ENCODE data around the gene ASB7.
"Not testable (repeated sequence)": the region's sequence is repeated elsewhere in the genome, so short reads cannot be mapped to it uniquely, and the experiment has no call there.

ASB7 gene

GRCh38 chr15:100652116-100652515 lies 49.7 kb downstream of the ASB7 start:
- DNase-seq, result no peak

DNA sequence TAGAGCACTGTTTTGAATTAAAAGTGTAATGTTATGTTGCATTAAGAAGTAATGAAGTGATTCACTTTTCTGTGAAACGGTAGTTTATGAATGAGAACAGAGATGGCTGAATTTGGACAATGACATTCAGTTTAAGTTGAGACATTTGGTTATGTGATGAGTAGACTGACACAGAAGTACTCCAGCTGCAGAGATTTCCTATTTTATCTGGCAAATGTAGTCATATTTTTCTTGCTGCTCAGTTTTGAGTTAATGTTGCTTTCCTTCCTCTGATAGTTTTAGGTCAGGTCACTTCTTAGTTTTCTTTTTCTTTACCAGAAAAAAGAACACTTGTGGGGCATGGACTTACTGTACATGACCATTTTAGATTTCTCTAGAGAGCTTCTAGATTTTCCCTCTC lies 51.2 kb downstream of the ASB7 start:
- no peak for DNase-seq

DNA sequence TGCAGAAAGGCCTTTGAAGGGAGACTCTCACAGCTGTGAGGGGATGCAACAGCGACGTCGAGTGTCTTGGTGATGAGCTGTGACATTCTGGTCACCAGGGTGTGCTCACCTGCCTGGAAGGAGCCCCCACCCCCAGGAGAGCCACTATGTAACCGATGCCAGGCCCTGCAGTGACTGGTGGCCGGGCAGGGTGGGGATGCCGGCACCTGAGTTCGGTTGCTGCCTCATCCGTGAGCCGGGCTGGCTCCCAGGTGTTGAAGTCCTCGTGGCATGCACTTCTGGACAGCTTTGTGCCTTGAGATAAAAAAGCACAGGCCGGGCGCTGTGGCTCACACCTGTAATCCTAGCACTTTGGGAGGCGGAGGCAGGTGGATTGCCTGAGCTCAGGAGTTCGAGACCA lies 56.5 kb downstream of the ASB7 start:
- DNase-seq, result no peak

GRCh38 chr15:100661156-100661555 lies 58.8 kb downstream of the ASB7 start:
- DNase-seq, result no peak

DNA sequence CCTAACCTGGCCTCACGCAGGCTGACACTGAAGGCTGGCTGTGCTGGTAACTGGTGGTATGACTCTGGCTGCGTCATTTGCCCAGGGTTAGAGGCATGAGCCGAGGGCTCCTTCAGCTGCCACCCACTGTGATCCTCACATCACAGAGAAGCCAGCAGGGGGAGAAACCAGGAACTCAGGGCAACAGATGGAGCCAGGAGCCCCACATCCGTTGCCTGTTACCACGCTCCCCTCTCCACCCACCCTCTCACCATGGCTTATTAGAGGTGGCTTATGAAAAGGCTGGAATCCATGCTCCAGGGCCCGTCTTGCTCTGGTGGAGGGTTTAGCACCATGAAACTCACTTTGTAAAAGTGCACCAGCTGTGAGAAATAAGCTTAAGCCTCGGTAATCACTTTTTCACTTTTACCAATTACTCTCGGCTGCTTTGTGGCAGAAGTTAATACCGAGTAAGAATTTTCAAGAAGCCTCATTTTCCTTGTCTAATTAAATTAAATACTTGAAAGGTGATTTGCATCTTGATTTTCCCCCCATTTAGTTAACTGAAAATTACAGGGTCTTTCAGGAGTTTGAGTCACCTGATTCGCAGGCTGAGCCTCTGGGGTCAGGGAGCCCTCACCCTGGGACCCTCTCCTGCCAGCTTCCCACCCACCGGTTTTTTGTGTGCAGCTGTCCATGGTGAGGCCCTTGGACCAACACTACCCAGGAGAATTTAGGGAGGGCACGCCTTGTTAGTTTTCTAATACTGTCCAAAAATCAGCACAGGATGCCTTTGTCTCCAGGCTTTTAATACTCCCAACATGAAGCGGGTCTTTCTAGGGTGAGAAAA lies 60.9 kb downstream of the ASB7 start:
- peak in 1 of 3 donors; percentile 11 for DNase-seq

DNA sequence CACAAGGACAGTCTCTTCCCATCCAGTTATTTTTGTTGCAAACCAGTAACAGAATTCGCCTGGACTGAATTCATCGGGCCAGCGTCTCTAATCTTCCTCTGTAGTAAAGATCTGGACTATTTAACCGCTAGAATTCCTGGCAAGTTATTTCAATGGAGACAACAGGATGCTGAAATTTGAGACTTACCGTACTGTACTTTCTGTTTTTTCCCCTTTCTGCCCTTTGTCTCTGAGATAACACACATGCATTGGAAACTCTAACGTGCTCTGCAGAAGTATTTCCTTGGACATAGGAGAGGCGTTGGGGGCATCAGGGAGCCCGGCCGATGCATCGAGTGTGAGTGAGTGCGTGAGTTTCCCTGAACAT lies 61.5 kb downstream of the ASB7 start:
- DNase-seq, result no peak

DNA sequence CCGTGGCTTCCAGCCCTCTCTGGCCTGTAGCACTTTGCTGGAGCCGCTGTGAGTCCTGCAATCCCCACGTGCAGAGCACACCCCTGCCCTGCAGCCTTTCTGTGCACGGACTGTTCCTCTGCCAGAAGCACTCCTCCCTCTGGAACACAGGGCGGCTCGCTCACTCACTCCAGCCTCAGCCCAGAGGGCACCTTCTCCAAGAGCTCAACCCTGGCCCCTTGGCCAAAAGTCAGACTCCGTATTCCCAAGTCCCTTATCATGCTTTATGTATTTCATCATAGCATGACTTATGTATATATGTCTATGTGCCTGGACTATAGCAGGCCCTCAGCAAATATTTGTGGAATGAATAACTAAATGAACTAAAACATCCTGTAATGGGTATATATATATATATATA lies 63.2 kb downstream of the ASB7 start:
- no peak for DNase-seq

GRCh38 chr15:100667405-100668347 lies 65.3 kb downstream of the ASB7 start:
- no peak for DNase-seq

DNA sequence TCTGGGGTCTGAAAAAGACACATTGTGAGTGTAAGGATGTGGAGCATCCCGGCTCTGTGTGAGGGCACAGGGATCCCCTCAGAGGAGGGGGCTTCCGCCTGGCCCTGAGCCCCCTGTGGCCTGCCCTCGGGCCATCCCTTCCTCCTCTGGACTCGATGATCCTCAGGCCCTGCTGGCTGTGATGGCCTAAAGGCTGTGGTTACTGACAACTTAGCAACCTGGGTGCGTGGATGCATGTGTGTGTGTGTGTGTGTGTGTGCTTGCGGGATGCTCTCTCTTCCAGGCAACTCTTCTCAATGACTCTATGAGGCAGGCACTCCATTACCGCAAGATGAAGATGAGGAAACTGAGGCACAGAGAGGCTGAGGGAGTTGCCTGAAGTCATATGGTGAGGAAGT lies 66.0 kb downstream of the ASB7 start:
- no peak for DNase-seq

- DNase-seq, result no peak
These were observed 66.9 kb downstream of the ASB7 start for GRCh38 chr15:100669260-100669659.

DNA sequence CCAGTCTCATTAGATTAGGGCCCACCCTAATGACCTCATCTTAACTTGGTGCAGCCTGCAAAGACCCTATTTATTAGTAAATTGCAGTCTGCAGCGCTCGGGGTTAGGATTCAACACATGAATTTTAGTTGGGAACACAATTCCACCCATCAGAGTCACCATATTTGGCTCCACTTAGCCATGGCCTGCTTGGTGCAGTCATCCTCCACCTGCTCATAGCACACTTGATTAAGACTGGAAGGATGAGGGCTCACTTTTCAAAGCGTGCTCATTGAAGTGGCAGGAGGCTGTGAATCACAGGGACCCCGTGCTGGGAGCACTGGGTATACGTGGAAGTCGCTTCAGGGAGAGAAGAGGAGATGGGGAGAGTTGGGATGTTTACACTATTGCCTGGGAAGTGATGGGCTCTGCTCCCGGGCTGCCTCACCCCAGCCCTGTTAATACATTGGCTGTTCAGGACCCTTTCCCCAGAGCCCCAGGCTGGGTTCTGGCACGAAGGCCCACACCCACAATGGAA lies 68.2 kb downstream of the ASB7 start:
- DNase-seq, result no peak

DNA sequence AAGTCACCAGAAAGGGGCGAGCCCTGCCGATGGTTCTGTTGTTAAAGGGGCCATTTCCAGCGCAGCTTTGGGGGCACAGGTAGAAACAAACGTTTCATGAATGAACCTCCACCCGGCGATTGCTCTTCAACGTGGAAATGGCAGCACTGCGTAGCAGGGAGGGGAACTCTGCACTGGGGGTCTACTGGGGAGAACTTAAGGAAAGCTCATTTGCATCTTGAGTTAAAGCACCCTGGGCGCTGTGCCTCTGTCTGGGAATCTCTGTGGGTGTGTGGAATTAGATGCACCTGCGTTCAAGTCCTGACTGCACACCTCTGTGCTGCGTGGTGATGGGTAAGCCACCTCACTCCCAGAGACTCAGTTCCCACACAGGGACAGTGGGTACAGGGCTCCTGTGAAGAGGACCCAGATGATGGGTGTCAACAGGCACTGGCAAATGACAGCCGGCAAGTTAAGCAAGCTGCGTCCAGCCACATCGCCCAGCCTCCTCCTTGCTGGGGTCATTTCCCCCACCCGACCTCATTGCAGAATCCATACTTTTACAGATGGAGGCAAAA lies 68.8 kb downstream of the ASB7 start:
- no peak for DNase-seq

DNA sequence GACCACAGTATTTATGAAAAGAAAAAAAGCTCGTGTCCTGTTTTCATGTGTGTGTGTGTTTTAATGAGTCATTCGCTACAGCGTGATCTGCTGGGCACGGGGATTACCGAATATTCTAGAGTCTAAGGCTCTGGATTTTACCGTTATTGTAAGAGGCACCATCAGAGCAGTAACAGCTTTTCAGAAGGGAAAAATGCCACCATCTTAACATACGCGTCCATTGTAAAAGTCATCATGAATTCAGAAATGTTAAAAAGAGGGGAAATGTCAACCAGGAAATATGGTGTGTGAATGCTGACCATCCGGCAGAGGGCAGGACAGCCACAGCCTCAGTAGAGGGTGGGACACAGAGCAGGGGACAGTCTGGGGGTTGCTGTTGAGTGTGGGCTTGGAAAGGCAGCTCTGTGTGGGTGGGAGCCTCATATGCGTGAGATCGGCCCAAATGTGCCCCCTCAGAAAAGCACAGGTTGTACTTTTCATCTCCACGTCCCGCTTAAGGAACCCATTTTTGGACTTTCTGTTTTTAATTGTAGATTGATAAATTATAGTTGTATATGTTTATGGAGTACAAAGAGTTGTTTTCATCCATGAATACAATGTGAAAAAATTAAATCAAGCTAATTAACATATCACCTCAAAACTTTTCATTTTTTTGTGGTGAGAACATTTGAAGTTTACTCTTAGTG lies 69.6 kb downstream of the ASB7 start:
- peak; percentile 9 to 29 (median 23) for DNase-seq

DNA sequence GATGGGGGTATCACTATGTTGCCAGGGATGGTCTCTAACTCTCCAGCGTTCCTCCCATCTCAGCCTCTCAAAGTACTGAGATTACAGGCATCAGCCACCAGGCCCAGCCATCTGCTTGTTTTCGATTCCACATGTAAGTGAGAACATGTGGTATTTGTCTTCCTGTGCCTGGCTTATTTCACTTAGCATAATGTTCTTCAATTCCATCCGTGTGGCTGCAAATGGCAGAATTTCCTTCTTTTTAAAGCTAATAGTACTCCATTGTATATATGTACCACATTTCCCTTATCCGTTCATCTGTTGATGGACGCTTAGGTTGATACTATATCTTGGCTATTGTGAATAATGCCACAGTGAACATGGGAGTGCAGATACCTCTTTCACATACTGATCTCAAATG lies 70.6 kb downstream of the ASB7 start:
- DNase-seq, result no peak

- not testable (repeated sequence) for DNase-seq
These were observed 76.8 kb downstream of the ASB7 start for GRCh38 chr15:100679151-100679550.

DNA sequence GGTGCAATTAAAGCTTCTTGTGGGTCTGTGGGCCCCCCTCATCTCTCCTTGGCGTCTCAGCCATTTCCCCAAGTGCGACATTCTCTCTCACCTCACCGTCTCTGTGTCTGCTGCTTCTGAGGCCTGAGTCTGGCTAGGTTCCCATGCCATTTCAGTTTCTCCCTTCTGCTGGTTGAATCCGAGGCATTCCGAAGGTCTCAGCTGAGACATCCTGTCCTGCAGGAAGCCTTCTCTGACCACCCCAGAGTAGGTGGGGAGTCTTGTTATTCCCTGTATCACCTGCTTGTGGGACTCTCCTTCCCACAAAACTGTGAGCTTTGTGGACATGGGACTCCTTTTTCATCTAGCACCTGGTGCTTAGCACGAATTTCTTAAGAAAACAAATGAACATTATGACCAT lies 78.3 kb downstream of the ASB7 start:
- DNase-seq, result no peak

DNA sequence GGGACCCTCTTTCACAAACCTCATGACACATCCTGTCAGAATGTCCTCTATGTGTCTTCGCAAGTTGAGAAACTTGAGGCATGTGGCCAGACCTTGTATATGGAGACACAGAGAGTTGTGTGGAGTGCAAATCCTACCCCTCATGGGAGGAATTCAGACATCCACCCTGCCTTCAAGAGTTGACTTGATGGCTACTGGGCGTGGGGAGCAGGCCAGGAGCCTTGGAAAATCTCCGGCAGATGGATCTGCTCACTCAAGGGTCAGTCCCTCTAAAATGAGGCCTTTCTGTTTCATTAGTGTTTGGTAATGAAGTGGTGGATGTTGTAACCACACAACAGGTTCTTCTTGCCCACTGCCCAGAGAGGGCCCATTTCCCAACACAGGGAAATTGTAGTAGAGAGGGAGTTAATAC lies 79.0 kb downstream of the ASB7 start:
- DNase-seq, result no peak

GRCh38 chr15:100682468-100682867 lies 80.1 kb downstream of the ASB7 start:
- DNase-seq, result no peak

DNA sequence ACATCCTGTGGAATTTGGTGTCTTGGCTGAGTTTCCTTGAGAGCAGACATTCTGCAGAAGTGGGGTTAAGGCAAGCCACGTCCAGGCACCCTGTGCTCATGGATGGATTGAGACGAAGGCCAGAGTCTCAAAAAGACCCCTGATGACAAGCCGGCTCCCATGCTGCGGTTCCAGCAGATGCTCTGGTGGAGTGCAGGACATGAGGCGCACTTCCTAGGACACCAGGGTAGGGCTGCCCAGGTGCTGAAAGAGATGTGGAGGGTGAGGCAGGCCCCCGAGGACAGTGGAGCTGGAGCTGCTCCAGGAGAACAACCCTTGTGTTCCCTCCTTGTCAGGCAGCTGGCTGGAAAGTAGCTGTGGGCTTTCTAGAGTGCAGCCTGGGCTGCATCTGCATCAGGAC lies 81.0 kb downstream of the ASB7 start:
- no peak for DNase-seq

DNA sequence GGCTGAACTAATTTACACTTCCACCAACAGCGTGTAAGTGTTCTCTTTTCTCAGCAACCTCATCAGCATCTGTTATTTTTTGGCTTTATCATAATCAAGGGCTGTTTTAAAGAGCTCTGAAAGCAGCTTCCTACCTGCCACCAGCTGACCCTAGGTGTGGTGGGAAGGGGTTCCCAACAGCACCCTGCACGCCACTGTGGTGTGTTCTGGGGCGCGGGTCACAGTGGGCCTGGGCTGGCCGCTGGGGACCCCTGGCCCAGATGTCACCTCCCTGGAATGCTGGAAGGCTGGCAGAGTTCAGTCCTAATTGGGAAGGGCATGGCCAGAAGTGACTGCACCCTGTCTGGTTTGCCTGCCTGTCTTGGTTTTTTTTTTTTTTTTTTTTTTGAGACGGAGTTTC lies 82.2 kb downstream of the ASB7 start:
- DNase-seq, result no peak

DNA sequence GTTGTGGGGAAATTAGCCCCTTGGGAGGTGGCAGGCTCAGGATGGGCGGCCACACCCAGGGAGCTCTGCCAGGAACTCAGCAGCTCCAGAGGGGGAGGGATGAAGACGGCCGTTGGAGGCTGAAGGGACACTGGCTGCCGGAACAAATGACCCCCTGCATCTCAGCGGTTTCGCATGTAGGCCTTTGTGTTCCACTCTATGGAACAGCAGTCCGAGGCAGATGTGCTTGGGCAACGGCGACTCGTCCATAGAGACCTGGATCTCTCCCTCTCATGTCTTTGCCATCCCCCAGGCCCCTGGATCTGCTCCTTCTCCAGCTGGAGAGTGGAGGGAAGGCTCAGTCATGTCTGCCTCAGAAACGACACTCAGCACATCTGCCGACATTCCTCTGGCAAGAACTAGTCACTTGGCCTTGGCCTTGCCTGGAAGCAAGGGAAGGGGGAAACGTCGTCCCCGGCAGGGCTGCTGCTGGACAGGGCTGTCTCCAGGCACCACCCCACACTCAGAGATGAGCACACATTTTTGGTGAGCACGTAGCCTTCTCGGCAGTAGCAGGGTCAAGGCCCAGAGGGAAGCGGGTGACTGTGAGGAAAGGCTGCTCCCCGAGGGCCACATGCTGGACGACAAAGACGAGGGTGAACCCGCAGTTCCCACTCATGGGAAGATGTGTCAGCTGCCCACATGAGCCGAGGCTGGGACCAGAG lies 83.8 kb downstream of the ASB7 start:
- no peak for DNase-seq

All from suppressor macrophage treated with lipopolysaccharide for 1 hour (primary cell).